Prostate gland (tissue), 2 donors: Measurements from ENCODE around the gene SEPTIN5. TPM values are rescaled to one million over a fixed set of nuclear protein-coding genes. Genes with fewer than 3 reads are reported as not detected.

Source experiments
- DNase-seq: peaks from one replicate; pipeline ENCODE4 v3.0.0-alpha.2; 2019; ENCODE audit warnings: low spot score
- H3K27ac ChIP-seq, 2 donors: fragments of 200-600 bp; sonication (generic); 2 replicates each; pipeline ENCODE4 v1.5.1; 2017 to 2019
- H3K27me3 ChIP-seq: fragments of 200-600 bp; sonication (generic); replicated peaks from 2 replicates; pipeline ENCODE4 v1.5.1; 2019; ENCODE audit not compliant: insufficient read depth
- H3K36me3 ChIP-seq, 2 donors: fragments of 200-600 bp; sonication (generic); 1 replicate in 1 of 2; 2 replicates in 1 of 2; pipeline versions ENCODE4 v1.5.1 to v1.8.1; 2017 to 2019
- H3K4me1 ChIP-seq: fragments of 200-600 bp; sonication (generic); replicated peaks from 2 replicates; pipeline ENCODE4 v1.5.1; 2019
- H3K4me3 ChIP-seq, 2 donors: fragments of 200-600 bp; sonication (generic); 2 replicates each; pipeline ENCODE4 v1.5.1; 2017 to 2019
- H3K9me3 ChIP-seq: fragments of 200-600 bp; sonication (generic); 2 replicates; pipeline ENCODE4 v1.5.1; 2017
- CTCF ChIP-seq, 4 experiments: fragments of 200-600 bp in 2 of 4; fragments of 450-650 bp in 2 of 4; sonication (generic) in 2 of 4; IDR thresholded peaks; 1 replicate in 3 of 4; 2 replicates in 1 of 4; pipeline ENCODE4 v1.5.1; 2016 to 2019; ENCODE audit warnings: antibody characterized with exemption in 4 of 4, mild to moderate bottlenecking in 2 of 4, moderate library complexity in 2 of 4
- POLR2A ChIP-seq: fragments of 450-650 bp; IDR thresholded peaks from one replicate; pipeline ENCODE4 v1.6.1; 2016; ENCODE audit warnings: antibody characterized with exemption, mild to moderate bottlenecking
- POLR2AphosphoS5 ChIP-seq: sonication (generic); formaldehyde crosslinking; IDR thresholded peaks from one replicate; pipeline ENCODE4 v1.6.1; 2017; ENCODE audit warnings: antibody characterized with exemption
- WGBS: methylation state at CpG from one replicate; pipeline ENCODE4 v1.1.5; 2018; 5-methylcytosine and 5-hydroxymethylcytosine counted together
- intact Hi-C: fragments of 100-400 bp; cut with DNase I; formaldehyde crosslinking; loops from one replicate; pipeline ENCODE4 v1.14.2; 2022
- total RNA-seq, 2 donors: library from RNA; depleted of rRNA; stranded (reverse); fragments of >200 nt; gene quantifications; one replicate each; pipeline ENCODE4 v1.1.0, GENCODE V29; 2016

SEPTIN5 gene
- total RNA-seq, 2 donors from 2014 or later, result 17.1 to 96.2 TPM

- Histone ChIP-seq H3K9me3 (no peaks in the 10 kb centered on the region), H3K36me3 (no peaks in the 10 kb centered on the region), H3K27me3 (peaks cover 3% of the 10 kb centered on the region), H3K27ac (no peak overlapping the region), H3K4me1 (no peaks in the 10 kb centered on the region), H3K4me3 (no peak overlapping the region)
- DNase-seq, result no peak
- intact Hi-C loops, result no loop called here
- WGBS, result 84% methylated on average over 10 of the region's 10 CpGs
- TF ChIP-seq POLR2A (no peak), CTCF (IDR thresholded peaks at IDR 0.05) (no peak), POLR2AphosphoS5 (no peak)
Measured at GRCh38 chr22:19701420-19702145, 12.7 kb upstream of the SEPTIN5 start.

- no peak for DNase-seq
- intact Hi-C loops, result no loop called here
- H3K27me3 ChIP-seq, result peaks cover 3% of the 10 kb centered on the region
- WGBS, result 77% methylated on average over 9 of the region's 9 CpGs
- H3K4me3 ChIP-seq, result no peak overlapping the region
- TF ChIP-seq POLR2A (no peak), CTCF (IDR thresholded peaks at IDR 0.05) (no peak), POLR2AphosphoS5 (no peak)
- H3K36me3 ChIP-seq, result no peaks in the 10 kb centered on the region
- H3K4me1 ChIP-seq, result no peaks in the 10 kb centered on the region
- H3K27ac ChIP-seq, result no peak overlapping the region
- H3K9me3 ChIP-seq, result no peaks in the 10 kb centered on the region
Measured at GRCh38 chr22:19703869-19704268, 10.4 kb upstream of the SEPTIN5 start.

- H3K27ac ChIP-seq, result no peak overlapping the region
- peaks cover 3% of the 10 kb centered on the region for H3K27me3 ChIP-seq
- 75% methylated on average over 15 of the region's 15 CpGs for WGBS
- no peaks in the 10 kb centered on the region for H3K4me1 ChIP-seq
- H3K4me3 ChIP-seq, result no peak overlapping the region
- H3K9me3 ChIP-seq, result no peaks in the 10 kb centered on the region
- intact Hi-C loops, result no loop called here
- DNase-seq, result no peak
- no peaks in the 10 kb centered on the region for H3K36me3 ChIP-seq
- TF ChIP-seq POLR2AphosphoS5 (no peak), CTCF (IDR thresholded peaks at IDR 0.05) (no peak), POLR2A (no peak)
Measured at GRCh38 chr22:19704355-19705015, 9.8 kb upstream of the SEPTIN5 start.

- Histone ChIP-seq H3K4me1 (no peaks in the 10 kb centered on the region), H3K36me3 (no peaks in the 10 kb centered on the region), H3K9me3 (no peaks in the 10 kb centered on the region), H3K27me3 (peaks cover 3% of the 10 kb centered on the region), H3K4me3 (no peak overlapping the region), H3K27ac (no peak overlapping the region)
- 79% methylated on average over 14 of the region's 14 CpGs for WGBS
- TF ChIP-seq POLR2A (no peak), CTCF (IDR thresholded peaks at IDR 0.05) (no peak), POLR2AphosphoS5 (no peak)
- DNase-seq, result no peak
- intact Hi-C loops, result no loop called here
Measured at GRCh38 chr22:19705181-19705934, 8.9 kb upstream of the SEPTIN5 start.
